Measurements from ENCODE around the gene ADGRD2.
"Not testable (repeated sequence)": the region's sequence is repeated elsewhere in the genome, so short reads cannot be mapped to it uniquely, and the experiment has no call there.

ADGRD2 gene

GRCh38 chr9:124423591-124423990 is 26.7 kb upstream of the ADGRD2 start:
- H3F3A ChIP-seq (ENCODE audit: control insufficient read depth, insufficient read depth), result no peaks in the 10 kb centered on the region
- no peaks in the 10 kb centered on the region for H3K9me3 ChIP-seq (ENCODE audit: control insufficient read depth, insufficient read depth, low read length)
- H3K4me3 ChIP-seq (ENCODE audit: low read length), result no peak overlapping the region
- no peaks in the 10 kb centered on the region for H3K79me2 ChIP-seq (ENCODE audit: control insufficient read depth, low read length)
- no peaks in the 10 kb centered on the region for H4K20me1 ChIP-seq (ENCODE audit: control insufficient read depth, insufficient read depth, low read depth, low read length)
- H3K36me3 ChIP-seq (ENCODE audit: control insufficient read depth, low read length), result no peaks in the 10 kb centered on the region
- no peak overlapping the region for H3K27ac ChIP-seq (ENCODE audit: low read depth, low read length)
- peaks cover 7% of the 10 kb centered on the region; the same call in 1 of the 2 replicates for H3K4me1 ChIP-seq (ENCODE audit: control insufficient read depth, low read length)
- H3K4me2 ChIP-seq (ENCODE audit: low read length), result no peak overlapping the region
- no peaks in the 10 kb centered on the region for H3K9me2 ChIP-seq (replicated peaks; ENCODE audit: control insufficient read depth, low read length)
- 0 out of 2 replicates have a peak, but pooled peaks cover 3% of the 10 kb centered on the region for H3K27me3 ChIP-seq (ENCODE audit: control insufficient read depth, low read length)
- TF ChIP-seq EZH2phosphoT487 (IDR thresholded peaks at IDR 0.05; ENCODE audit: borderline replicate concordance, low read length) (no peak), CTCF (IDR thresholded peaks at IDR 0.05; ENCODE audit: low read depth, low read length, poor library complexity, severe bottlenecking) (no peak)

- H3K79me2 ChIP-seq (ENCODE audit: control insufficient read depth, low read length); H4K20me1 ChIP-seq (ENCODE audit: control insufficient read depth, insufficient read depth, low read depth, low read length); H3K9me3 ChIP-seq (ENCODE audit: control insufficient read depth, insufficient read depth, low read length); H3K27me3 ChIP-seq (ENCODE audit: control insufficient read depth, low read length); H3K9me2 ChIP-seq (replicated peaks; ENCODE audit: control insufficient read depth, low read length); H3F3A ChIP-seq (ENCODE audit: control insufficient read depth, insufficient read depth); H3K36me3 ChIP-seq (ENCODE audit: control insufficient read depth, low read length); H3K4me2 ChIP-seq (ENCODE audit: low read length); H3K4me3 ChIP-seq (ENCODE audit: low read length); H3K4me1 ChIP-seq (ENCODE audit: control insufficient read depth, low read length); H3K27ac ChIP-seq (ENCODE audit: low read depth, low read length): not testable (repeated sequence)
These were observed 24.5 kb upstream of the ADGRD2 start for GRCh38 chr9:124425733-124426132.

- H3K4me1 ChIP-seq (ENCODE audit: control insufficient read depth, low read length), result no peaks in the 10 kb centered on the region
- no peak overlapping the region for H3K4me2 ChIP-seq (ENCODE audit: low read length)
- no peaks in the 10 kb centered on the region for H4K20me1 ChIP-seq (ENCODE audit: control insufficient read depth, insufficient read depth, low read depth, low read length)
- no peaks in the 10 kb centered on the region for H3K79me2 ChIP-seq (ENCODE audit: control insufficient read depth, low read length)
- H3K27me3 ChIP-seq (ENCODE audit: control insufficient read depth, low read length), result 0 out of 2 replicates have a peak, but pooled peaks cover 3% of the 10 kb centered on the region
- no peak for TF ChIP-seq CTCF (IDR thresholded peaks at IDR 0.05; ENCODE audit: low read depth, low read length, poor library complexity, severe bottlenecking)
- no peak for TF ChIP-seq EZH2phosphoT487 (IDR thresholded peaks at IDR 0.05; ENCODE audit: borderline replicate concordance, low read length)
- H3K27ac ChIP-seq (ENCODE audit: low read depth, low read length), result no peak overlapping the region
- H3K9me2 ChIP-seq (replicated peaks; ENCODE audit: control insufficient read depth, low read length), result no peaks in the 10 kb centered on the region
- no peaks in the 10 kb centered on the region for H3F3A ChIP-seq (ENCODE audit: control insufficient read depth, insufficient read depth)
- H3K36me3 ChIP-seq (ENCODE audit: control insufficient read depth, low read length), result no peaks in the 10 kb centered on the region
- H3K4me3 ChIP-seq (ENCODE audit: low read length), result no peak overlapping the region
- no peaks in the 10 kb centered on the region for H3K9me3 ChIP-seq (ENCODE audit: control insufficient read depth, insufficient read depth, low read length)
These were observed 23.9 kb upstream of the ADGRD2 start for GRCh38 chr9:124426361-124426760.

- Histone ChIP-seq H3K4me1 (ENCODE audit: control insufficient read depth, low read length) (no peaks in the 10 kb centered on the region), H3F3A (ENCODE audit: control insufficient read depth, insufficient read depth) (no peaks in the 10 kb centered on the region), H3K36me3 (ENCODE audit: control insufficient read depth, low read length) (no peaks in the 10 kb centered on the region), H3K27me3 (ENCODE audit: control insufficient read depth, low read length) (0 out of 2 replicates have a peak, but pooled peaks cover 3% of the 10 kb centered on the region), H4K20me1 (ENCODE audit: control insufficient read depth, insufficient read depth, low read depth, low read length) (no peaks in the 10 kb centered on the region), H3K9me3 (ENCODE audit: control insufficient read depth, insufficient read depth, low read length) (no peaks in the 10 kb centered on the region), H3K79me2 (ENCODE audit: control insufficient read depth, low read length) (no peaks in the 10 kb centered on the region), H3K4me2 (ENCODE audit: low read length) (no peak overlapping the region), H3K4me3 (ENCODE audit: low read length) (no peak overlapping the region), H3K27ac (ENCODE audit: low read depth, low read length) (no peak overlapping the region), H3K9me2 (replicated peaks; ENCODE audit: control insufficient read depth, low read length) (no peaks in the 10 kb centered on the region)
- TF ChIP-seq EZH2phosphoT487 (IDR thresholded peaks at IDR 0.05; ENCODE audit: borderline replicate concordance, low read length) (no peak), CTCF (IDR thresholded peaks at IDR 0.05; ENCODE audit: low read depth, low read length, poor library complexity, severe bottlenecking) (no peak)
These were observed 23.0 kb upstream of the ADGRD2 start for GRCh38 chr9:124427281-124427680.

Measured in DOHH2 (cell line).